GM19023 (cell line): ENCODE data around the gene NTRK3.

Source experiments
- ATAC-seq: cut with Tn5 transposase; IDR thresholded peaks from one replicate; pipeline ENCODE4 v1.9.1; 2021; ENCODE audit warnings: mild to moderate bottlenecking, moderate library complexity; ENCODE audit not compliant: unreplicated experiment

Gene NTRK3

GRCh38 chr15:88188300-88188699 is 68.2 kb downstream of the NTRK3 start:
- no peak for ATAC-seq

GRCh38 chr15:88187195-88187594 is 69.3 kb downstream of the NTRK3 start:
- ATAC-seq = no peak

DNA sequence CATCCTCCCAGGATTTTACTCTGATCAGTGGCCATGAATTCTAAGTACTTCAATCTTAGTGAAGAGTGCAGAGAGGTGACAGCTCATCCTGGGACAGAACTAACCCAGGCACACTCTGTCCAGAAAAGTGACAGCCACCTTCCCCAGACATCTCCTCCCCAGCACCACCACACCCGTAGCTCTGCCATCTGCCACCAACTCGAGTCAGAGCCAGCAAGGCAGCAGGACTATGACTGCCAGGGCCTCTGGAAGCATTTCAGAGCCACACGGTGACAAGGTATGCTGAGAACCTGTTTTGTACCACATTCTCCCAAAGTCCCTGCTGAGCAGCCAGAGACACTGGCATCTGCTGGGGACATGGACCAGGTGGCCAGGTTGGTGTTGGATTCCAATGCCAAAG is 71.0 kb downstream of the NTRK3 start:
- ATAC-seq = no peak

DNA sequence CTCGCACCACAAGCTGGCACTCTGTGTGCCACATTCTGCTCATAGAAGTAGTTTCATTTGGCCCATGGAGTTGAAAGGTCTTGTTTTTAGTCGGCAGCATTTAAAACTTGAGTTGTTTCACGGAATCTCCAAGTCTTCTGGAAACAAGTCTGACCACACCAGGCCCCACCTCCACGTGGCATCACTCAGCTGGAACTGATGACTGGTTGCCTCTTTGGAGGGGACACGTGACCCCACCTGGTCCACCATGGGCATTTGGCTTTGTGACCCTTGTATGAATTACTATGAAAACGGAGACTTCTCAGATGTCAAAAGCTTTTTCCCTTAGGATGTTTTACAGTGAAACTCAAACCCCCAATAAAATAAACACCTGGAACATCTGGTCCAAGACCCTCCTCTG is 74.9 kb downstream of the NTRK3 start:
- ATAC-seq = no peak

GRCh38 chr15:88179562-88179961 is 77.0 kb downstream of the NTRK3 start:
- peak; percentile 78 for ATAC-seq

GRCh38 chr15:88178631-88179030 is 77.9 kb downstream of the NTRK3 start:
- ATAC-seq = no peak

- ATAC-seq = no peak
Observed at GRCh38 chr15:88177451-88177850, 79.1 kb downstream of the NTRK3 start.

DNA sequence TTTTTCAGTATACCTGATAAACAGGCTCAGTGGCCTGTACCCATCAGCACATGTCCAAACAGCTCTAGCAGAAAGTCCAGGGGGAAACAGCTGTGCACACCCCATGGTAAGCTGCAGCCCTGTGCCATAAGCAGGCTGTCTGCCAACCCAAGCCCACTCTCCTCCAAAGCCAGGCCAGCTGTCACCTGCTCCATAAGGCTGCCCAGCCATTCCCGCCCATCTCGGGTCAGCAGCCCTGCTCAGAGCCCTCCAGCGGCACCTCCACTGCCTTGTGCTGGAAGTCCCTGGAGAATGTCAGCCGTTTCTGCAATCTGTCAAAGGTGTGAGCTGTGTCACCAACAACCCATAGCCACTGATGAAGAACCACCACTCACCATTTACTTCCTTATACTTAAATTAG is 82.0 kb downstream of the NTRK3 start:
- ATAC-seq = no peak

DNA sequence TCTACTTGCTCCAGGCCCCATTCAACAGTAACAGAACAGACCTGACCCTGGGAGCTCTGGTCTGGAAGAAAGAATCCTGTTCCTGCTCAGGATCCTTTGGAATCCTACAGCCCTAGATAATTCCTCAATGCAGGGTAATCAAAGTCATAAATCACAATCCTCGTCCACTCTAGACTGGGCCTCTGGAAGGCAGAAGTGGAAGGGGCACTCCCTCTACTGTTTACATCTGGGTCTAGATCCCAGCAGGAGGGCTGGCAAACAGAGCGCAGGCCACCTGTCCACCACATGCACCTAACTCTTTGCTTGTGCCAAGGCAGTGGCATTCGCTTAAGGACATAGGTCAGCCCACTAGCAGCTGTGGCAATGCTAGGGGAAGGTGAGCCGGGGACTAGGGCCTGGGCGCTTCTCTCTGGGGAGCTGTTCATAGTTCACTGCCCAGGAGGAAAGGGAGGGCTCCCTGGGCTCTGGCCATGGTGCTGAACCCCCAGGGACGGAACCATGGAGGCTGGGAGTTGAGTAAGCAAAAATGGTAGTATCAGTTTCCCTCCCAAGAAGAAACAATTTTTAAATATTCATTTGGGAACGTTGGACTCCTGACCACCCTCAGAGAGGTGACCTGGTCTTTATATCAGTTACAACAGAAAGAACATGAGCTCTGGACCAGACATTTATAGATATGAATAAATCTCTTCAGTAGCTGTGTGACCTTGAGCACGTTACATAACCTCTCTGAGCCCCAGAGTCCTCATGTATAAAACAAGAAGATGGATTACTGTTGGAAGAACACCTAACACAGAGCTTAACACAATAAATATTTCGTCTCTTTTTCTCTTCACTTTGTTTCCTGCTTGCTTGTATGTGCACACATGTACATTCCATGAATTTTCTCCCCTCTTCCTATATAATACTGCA is 90.2 kb downstream of the NTRK3 start:
- no peak for ATAC-seq

GRCh38 chr15:88161636-88162035 is 94.9 kb downstream of the NTRK3 start:
- ATAC-seq = no peak

DNA sequence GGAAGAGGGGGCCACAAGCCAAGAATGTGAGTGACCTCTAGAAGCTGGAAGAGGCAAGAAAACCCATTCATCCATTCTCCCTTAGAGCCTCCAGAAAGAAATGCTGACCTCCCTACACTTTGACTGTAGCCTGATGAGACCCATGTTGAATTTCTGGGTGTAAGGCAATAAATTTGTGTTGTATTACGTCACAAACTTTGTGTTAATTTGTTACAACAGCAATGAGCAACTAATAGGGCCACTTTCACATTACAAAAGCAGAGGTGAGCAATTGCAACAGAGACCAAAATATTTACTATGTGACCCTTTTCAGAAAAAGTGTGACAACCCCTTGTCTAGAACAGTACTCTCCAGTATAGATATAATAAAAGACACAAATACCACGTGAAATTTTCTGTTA is 101.2 kb downstream of the NTRK3 start:
- no peak for ATAC-seq

- no peak for ATAC-seq
Observed at GRCh38 chr15:88152672-88153071, 103.9 kb downstream of the NTRK3 start.

- ATAC-seq = no peak
Observed at GRCh38 chr15:88147760-88148159, 108.8 kb downstream of the NTRK3 start.

DNA sequence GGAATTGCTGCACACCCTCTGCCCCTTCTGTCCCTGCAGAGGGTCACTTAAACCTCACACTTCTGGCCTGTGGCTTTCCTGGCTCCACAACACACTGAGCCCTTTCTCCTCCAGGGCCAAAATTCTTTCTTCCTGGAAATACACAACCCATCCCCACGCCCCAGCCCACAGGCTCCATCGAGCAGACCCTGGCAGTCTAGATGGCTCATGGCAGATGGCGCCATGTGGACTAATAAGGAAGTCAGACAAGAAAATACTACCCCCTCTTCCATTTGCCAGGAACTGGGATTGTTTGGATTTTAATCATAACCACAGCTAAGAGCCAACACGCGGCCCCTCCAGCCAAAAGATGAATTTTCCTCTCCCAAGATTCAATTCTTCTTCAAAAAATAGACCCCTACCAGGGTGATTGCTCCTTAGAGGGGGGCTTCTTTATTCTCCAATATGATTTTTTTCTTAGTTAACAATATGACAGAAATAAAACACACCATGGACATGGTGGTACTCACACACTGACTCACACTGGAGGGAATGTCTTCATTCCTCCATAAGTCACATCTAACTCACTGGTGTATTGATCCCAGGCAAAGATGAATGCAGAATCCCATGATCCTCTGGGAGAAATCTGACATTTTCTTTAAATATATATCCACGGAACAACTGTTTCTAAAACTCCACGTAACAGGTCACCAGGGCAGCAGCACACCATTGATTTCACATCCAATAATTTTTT is 111.5 kb downstream of the NTRK3 start:
- no peak for ATAC-seq

GRCh38 chr15:88142121-88142520 is 114.4 kb downstream of the NTRK3 start:
- no peak for ATAC-seq

DNA sequence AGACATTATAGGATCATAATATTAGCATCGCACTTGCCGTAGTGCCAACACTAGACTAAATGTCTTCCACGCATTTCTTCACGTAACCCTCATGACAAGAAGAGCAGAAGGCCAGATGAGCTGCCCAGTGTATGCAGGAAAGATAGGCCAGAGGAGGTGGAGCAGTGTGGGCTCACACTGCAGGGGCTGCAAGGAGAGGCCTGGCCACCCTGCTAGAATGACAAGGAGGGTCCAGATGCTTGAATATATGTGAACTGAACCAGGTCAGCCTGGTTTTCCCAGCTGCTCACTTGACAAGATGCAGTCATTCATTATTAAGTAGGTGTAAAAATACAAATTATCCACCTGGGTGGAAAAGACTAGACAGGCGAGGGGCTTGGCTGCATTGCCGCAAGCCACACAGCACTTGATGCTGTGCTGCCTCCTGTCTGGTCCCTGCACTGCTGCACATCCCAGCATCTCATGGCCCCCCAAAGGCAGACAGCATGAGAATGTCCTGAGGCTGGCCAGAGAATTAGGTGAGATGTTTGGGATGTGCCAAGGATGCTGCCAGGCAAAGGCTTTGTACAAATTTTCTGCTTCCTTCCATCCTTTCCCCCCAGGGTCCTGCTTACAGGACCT is 115.2 kb downstream of the NTRK3 start:
- no peak for ATAC-seq

GRCh38 chr15:88140398-88140797 is 116.1 kb downstream of the NTRK3 start:
- no peak for ATAC-seq

DNA sequence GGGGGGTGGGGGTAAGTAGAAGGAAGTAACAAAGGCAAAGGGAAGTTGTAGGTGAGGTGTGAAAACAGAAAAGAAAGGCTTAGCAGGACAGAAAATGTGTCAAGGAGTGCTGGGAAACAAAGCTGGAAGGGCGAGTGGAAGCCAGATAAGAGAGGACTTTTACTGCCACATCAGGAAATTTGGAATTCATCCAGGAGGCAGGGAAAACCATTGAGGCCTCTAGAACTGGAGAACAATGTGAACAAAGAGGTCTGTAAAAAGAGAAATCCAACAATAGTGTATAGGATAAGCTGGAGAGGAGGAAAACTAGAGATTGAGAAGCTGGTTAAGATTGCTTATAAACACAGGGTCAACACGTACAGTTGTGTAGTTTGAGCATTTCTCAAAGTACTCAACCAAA is 116.6 kb downstream of the NTRK3 start:
- no peak for ATAC-seq

- ATAC-seq = no peak
Observed at GRCh38 chr15:88133795-88134194, 122.7 kb downstream of the NTRK3 start.

DNA sequence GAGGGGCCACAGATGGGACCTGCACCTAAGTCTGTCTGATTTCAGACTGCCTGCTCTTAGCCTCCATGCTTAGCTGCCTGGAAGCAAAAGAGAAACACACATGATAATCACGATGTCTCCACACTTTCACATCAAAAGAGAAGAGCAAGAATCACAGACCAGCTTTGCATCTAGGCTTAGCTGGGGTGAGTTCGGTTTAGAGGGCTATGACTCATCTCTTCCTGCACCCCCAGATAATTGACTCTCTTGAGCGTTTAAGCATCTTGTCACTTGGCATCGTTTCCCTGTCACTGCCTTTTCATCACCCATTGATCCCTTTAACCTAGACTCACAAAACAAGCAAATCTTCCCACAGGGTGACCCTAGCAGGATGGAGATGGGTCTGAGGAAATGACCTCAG is 124.0 kb downstream of the NTRK3 start:
- no peak for ATAC-seq

DNA sequence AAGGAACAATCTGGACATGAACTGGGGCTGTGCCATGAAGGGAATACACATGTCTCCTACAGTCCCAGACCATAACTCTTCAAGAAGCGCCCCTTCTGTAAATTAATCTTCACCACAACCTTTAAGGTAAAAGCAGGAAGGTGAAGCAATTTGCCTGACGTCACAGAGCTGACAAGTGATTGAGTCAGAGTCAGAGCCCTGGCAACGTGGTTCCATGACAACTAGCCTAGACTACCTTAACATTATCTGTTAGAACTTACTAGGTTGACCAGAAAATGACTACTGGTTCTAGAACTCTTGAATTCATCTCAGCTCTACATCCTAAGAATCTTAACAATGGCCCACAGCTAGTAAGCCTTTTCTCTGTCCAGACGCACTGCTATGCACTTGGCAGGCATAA is 124.6 kb downstream of the NTRK3 start:
- ATAC-seq = no peak

GRCh38 chr15:88127432-88127790 is 129.1 kb downstream of the NTRK3 start:
- no peak for ATAC-seq
